Lower leg skin (tissue), 3 donors: ENCODE results near the gene LMF1.

Experiments used
- CTCF ChIP-seq, 3 donors: fragments of 450-650 bp; IDR thresholded peaks; one replicate each; pipeline ENCODE4 v1.5.1; 2016; ENCODE audit warnings: antibody characterized with exemption in 3 of 3, mild to moderate bottlenecking in 3 of 3, moderate library complexity in 2 of 3
- POLR2A ChIP-seq, 2 donors: fragments of 450-650 bp; IDR thresholded peaks; one replicate each; pipeline ENCODE4 v1.6.1; 2016 to 2017; ENCODE audit warnings: antibody characterized with exemption in 2 of 2, mild to moderate bottlenecking in 1 of 2, moderate library complexity in 1 of 2

- TF ChIP-seq CTCF (IDR thresholded peaks at IDR 0.05), result no peak
- TF ChIP-seq POLR2A (IDR thresholded peaks at IDR 0.05), result no peak
Measured at GRCh38 chr16:894136-894535, 76.6 kb downstream of the LMF1 start.
